ENCODE results near the gene KIAA1549.

Gene KIAA1549

DNA sequence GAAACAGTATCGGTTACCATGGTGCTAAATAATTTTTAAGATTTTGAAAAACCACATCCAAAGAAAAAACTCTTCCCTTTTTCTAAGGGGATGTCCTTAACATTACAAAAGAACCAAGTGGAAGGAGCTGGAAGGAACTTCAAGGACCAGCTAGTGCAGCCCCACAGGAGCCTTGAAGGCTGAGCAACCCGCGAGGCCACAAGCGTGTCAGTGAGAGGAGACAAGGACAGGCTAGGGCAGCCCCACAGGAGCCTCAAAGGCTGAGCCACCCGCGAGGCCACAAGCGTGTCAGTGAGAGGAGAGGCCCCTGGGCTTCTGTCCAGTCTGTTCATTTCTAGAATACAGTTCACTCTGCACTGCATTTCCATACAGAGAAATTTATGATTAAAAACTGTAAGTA, 103.1 kb downstream of the KIAA1549 start:
- Mint-ChIP-seq H3K9me3 (no peaks in the 10 kb centered on the region), H3K4me1 (peaks cover 5% of the 10 kb centered on the region), H3K4me3 (no peak overlapping the region), H3K27ac (no peak overlapping the region), H3K27me3 (no peaks in the 10 kb centered on the region), H3K36me3 (no peaks in the 10 kb centered on the region)
- ATAC-seq: no peak

DNA sequence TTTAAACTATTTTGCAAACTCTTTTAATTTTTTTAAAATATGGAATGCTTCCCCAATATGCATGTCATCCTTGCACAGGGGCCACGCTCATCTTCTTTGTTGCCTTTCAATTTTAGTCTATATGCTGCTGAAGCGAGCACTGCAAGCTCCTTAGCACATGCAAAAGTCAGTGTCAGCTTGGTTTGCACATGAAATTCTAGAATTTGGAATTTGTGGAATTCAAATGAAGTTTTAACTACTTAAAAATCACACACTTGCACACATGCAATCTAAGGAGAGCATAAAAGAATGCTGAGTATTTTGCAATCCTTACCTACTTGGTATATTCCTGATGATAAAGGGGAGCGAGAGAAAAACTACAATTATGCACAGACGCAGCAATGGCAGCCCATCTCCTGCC, 104.9 kb downstream of the KIAA1549 start:
- Mint-ChIP-seq H3K27me3 (no peaks in the 10 kb centered on the region), H3K4me1 (no peaks in the 10 kb centered on the region), H3K9me3 (no peaks in the 10 kb centered on the region), H3K27ac (no peak overlapping the region), H3K36me3 (no peaks in the 10 kb centered on the region), H3K4me3 (no peak overlapping the region)
- ATAC-seq: no peak

DNA sequence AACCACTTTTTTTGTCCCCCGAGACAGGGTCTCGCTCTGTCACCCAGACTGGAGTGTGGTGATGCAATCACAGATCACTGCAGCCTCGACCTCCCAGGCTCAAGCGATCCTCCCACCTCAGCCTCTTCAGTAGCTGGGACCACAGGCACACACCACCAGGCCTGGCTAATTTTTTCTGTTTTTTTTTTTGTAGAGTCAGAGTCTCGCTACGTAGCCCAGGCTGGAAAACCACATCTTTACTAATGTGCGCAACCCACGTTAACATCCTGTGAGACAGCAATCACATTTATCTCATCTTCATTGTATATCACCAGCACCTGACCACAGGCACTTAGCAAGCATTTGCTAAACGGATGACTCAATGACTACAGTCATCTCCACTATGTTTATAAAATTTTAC, 105.4 kb downstream of the KIAA1549 start:
- Mint-ChIP-seq H3K36me3 (no peaks in the 10 kb centered on the region), H3K4me3 (no peak overlapping the region), H3K4me1 (no peaks in the 10 kb centered on the region), H3K27me3 (no peaks in the 10 kb centered on the region), H3K27ac (no peak overlapping the region), H3K9me3 (no peaks in the 10 kb centered on the region)
- no peak for ATAC-seq

DNA sequence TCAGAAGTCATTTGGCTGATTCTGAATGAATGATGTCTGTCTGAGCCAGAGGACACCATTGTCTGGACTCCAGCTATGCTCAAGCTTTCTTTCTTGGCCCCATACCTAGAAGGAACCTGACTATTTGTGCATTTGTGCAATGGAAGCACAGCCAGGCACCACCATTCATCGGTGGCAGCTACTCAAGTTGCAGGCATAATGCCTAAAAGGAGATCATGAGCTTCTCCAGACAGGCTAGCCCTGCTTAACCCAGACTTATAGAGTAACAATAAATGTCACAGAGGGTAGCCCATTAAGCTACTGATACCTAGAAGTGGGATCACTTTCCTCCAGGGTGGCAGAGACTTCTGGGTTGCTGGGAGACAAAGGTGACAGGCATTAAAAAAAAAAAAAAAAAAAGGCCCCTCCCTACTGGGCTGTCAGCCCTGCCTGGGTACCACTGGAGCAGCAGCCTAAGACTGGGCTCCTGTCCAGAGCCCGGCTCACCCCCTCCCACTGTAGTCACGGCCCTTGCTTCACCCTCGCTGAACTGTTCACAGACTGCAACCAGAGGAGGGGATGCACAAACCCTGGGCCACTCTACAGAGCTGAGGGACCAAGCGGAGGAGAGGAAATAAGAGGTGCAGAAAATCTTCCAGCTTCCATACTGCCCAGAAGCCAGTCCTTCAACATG, 107.8 kb downstream of the KIAA1549 start:
- H3K27ac Mint-ChIP-seq: no peak overlapping the region
- H3K4me1 Mint-ChIP-seq: no peaks in the 10 kb centered on the region
- ATAC-seq: no peak
- no peaks in the 10 kb centered on the region for H3K9me3 Mint-ChIP-seq
- no peaks in the 10 kb centered on the region for H3K36me3 Mint-ChIP-seq
- H3K4me3 Mint-ChIP-seq: no peak overlapping the region
- peaks cover 9% of the 10 kb centered on the region for H3K27me3 Mint-ChIP-seq

DNA sequence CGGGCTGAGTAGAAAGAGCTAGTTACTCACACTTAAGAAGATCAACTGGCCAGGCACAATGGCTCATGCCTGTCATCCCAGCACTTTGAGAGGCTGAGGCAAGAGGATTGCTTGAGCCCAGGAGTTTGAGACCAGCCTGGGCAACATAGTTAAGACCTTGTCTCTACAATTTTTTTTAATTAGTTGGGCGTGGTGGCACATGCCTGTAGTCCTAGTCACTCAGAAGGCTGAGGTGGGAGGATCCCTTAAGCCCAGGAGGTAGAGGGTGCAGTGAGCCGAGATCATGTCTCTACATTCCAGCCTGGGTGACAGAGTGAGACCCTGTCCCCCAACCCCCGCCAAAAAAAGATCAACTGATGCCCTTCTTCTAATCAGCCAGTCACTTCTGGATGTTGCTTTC, 108.6 kb downstream of the KIAA1549 start:
- no peaks in the 10 kb centered on the region for H3K36me3 Mint-ChIP-seq
- H3K4me3 Mint-ChIP-seq: no peak overlapping the region
- H3K27me3 Mint-ChIP-seq: peaks cover 11% of the 10 kb centered on the region
- H3K27ac Mint-ChIP-seq: no peak overlapping the region
- ATAC-seq: no peak
- no peaks in the 10 kb centered on the region for H3K4me1 Mint-ChIP-seq
- H3K9me3 Mint-ChIP-seq: no peaks in the 10 kb centered on the region

DNA sequence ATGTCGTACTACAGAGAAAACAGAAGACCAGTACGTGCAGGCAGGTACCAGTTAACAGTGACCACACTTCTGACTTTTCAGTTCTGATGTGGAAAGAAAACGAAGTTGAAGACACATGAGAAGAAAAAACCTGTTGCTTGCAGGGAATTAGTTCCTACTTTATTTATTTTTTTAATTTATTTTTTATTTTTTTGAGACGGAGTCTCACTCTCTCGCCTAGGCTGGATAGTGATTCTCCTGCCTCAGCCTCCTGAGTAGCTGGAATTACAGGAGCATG, 109.4 kb downstream of the KIAA1549 start:
- no peaks in the 10 kb centered on the region for H3K36me3 Mint-ChIP-seq
- ATAC-seq: no peak
- H3K27ac Mint-ChIP-seq: no peak overlapping the region
- H3K4me1 Mint-ChIP-seq: no peaks in the 10 kb centered on the region
- H3K27me3 Mint-ChIP-seq: peaks cover 11% of the 10 kb centered on the region
- H3K4me3 Mint-ChIP-seq: no peak overlapping the region
- no peaks in the 10 kb centered on the region for H3K9me3 Mint-ChIP-seq

DNA sequence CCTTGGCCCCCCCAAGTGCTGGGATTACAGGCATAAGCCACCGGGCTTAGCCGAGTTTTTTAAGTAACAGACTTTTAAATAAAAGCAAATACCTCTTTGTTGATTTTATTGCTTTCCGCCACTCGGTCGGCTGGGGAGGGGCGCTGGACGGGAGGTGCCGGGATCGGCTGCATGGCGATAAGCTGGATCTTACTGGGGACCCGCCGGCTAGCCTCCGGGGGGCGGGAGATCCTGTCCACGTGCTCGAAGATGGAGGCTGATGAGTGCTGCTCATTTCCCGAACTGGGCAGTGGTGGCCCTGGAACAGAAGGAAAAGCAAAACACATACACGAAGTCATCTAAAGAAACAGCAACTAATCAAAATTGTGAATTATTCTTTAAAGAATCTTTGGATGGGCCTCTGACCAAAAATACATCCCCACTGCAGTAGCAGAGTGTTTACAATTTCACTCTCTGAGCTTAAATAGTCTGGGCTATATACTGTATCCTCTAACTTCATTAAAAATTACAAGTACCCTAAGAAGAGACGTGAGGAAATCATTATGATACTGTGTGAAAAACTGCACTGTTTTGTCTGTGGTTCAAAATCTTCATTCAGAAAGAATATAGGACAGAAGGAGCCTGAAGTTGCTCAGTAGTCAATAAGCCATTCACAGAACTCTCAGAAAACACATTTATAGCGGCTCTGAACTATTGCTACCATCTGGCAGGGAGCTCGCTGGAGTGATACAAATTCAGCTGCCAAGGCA, 110.0 kb downstream of the KIAA1549 start:
- peaks cover 11% of the 10 kb centered on the region for H3K27me3 Mint-ChIP-seq
- no peak for ATAC-seq
- no peak overlapping the region for H3K27ac Mint-ChIP-seq
- no peaks in the 10 kb centered on the region for H3K36me3 Mint-ChIP-seq
- H3K9me3 Mint-ChIP-seq: no peaks in the 10 kb centered on the region
- no peak overlapping the region for H3K4me3 Mint-ChIP-seq
- H3K4me1 Mint-ChIP-seq: no peaks in the 10 kb centered on the region

DNA sequence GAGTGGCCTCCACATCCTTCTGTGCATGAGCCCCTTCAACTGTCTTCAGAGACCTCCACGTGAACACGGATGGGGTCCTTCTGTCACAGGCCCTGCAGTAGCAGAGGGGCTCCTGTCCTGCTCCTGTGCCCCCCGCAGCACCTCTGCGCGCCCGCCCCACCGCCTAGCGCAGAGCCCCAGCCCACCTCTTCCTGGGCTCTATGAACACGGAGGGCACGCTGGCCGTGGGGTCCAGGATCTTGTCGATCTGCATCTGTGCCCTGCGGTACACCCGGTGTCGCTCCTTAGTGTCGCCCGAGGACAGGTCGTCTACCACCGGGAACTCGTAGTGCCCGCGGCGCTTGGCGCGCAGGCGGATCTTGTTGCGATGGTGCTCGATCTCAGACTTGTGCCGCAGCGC, 111.8 kb downstream of the KIAA1549 start:
- Mint-ChIP-seq H3K36me3 (no peaks in the 10 kb centered on the region), H3K27ac (no peak overlapping the region), H3K9me3 (no peaks in the 10 kb centered on the region), H3K4me1 (no peaks in the 10 kb centered on the region), H3K27me3 (peaks cover 11% of the 10 kb centered on the region), H3K4me3 (no peak overlapping the region)
- ATAC-seq: peak; percentile 13

DNA sequence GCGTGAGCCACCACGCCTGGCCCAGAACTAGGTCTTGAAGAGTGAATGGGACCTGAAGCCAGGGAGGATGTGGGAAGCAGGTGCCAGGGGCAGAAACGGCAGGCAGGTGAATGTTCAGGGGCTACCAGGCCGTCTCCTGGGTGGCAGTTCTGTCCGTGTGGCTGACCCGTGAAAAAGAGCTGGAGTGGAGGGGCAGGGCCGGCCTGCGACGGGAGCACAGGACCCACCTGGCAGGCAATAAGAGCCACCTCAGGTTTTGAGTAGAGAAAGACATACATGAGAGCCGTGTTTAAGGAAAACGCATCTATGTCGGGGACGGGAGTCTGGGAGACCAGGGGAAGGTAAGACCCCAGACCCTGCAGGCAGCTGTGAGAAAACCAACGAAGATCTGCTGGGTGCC, 112.5 kb downstream of the KIAA1549 start:
- ATAC-seq: no peak
- Mint-ChIP-seq H3K27me3 (peaks cover 11% of the 10 kb centered on the region), H3K4me1 (no peaks in the 10 kb centered on the region), H3K4me3 (no peak overlapping the region), H3K36me3 (no peaks in the 10 kb centered on the region), H3K27ac (no peak overlapping the region), H3K9me3 (no peaks in the 10 kb centered on the region)

DNA sequence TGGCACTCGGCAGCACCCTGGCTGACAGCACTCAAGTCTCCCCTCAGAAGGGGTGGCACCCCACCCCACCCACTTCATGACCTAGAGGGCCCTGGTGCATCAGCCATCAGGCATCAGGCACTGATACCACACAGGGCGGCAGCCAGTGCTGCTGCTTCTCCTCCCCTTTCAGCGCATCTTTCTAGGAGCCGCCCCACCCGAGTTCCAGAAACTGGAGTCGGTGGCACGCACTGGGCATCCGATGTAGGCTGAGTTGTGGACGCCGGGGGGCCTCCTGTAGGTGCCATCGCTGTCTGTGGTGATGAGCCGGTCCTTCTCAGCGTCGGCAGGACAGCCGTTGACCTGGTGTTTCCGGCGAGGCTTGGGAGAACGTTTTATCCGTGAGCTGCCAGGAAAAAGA, 113.4 kb downstream of the KIAA1549 start:
- Mint-ChIP-seq H3K9me3 (no peaks in the 10 kb centered on the region), H3K27me3 (peaks cover 11% of the 10 kb centered on the region), H3K36me3 (no peaks in the 10 kb centered on the region), H3K4me3 (no peak overlapping the region), H3K27ac (no peak overlapping the region), H3K4me1 (no peaks in the 10 kb centered on the region)
- no peak for ATAC-seq

DNA sequence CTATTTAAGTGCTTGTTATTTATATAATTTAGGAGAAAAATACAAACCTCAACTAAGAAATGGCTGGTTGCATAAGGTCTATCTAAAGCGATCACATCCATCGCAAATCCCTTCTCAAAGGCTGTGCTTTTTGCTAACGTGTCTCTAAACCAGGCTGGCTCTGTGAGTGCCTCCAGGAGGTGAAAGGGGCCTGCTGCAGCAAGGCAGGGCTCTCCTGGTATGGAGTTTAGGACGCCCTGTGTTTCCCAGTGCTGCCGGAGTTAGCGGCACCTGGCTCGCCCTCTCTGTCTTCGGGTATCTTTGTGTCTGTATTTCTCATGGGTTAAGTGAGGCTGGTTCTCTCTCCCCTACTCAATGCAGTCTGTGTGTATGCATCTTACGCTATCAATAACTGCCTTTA, 114.8 kb downstream of the KIAA1549 start:
- no peaks in the 10 kb centered on the region for H3K9me3 Mint-ChIP-seq
- ATAC-seq: no peak
- H3K27me3 Mint-ChIP-seq: peaks cover 11% of the 10 kb centered on the region
- H3K27ac Mint-ChIP-seq: no peak overlapping the region
- H3K4me3 Mint-ChIP-seq: no peak overlapping the region
- no peaks in the 10 kb centered on the region for H3K4me1 Mint-ChIP-seq
- H3K36me3 Mint-ChIP-seq: no peaks in the 10 kb centered on the region

DNA sequence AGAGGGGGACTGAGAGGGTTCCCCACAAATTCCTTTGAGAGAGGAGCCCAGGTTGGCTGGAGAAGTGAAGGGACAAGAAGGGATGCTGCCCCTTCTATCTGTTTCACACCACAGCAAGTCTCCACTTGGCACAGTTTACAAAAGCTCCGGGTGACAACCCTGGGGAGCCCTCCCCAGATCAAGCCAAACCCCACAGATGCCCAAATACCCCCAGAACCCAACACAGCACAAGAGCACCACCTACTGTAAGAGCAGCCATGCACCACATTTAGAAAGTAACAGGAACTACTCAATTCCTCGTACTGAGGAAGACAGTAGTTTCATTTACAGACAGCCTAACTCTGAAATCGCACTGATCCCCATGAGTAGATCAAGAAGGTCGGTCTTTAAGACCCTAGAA, 115.3 kb downstream of the KIAA1549 start:
- no peaks in the 10 kb centered on the region for H3K4me1 Mint-ChIP-seq
- no peaks in the 10 kb centered on the region for H3K9me3 Mint-ChIP-seq
- H3K27me3 Mint-ChIP-seq: peaks cover 11% of the 10 kb centered on the region
- H3K4me3 Mint-ChIP-seq: no peak overlapping the region
- no peak overlapping the region for H3K27ac Mint-ChIP-seq
- H3K36me3 Mint-ChIP-seq: no peaks in the 10 kb centered on the region
- no peak for ATAC-seq

DNA sequence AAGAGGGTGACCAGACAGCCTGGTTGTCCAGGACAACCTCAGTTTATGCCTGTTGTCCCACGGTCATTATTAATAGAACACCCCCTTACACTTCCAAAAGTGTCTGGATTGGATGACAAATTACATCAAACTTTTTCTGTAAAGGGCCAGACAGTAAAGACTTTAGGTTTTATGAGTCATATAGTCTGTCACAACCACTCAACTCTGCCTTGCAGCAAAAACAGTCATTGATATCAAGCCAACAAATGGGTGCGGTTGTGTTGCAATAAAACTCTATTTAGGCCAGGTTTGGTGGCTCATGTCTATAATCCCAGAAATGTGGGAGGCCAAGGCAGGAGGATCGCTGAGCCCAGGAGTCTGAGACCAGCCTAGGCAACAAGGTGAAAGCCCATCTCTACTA, 116.5 kb downstream of the KIAA1549 start:
- H3K27ac Mint-ChIP-seq: no peak overlapping the region
- no peaks in the 10 kb centered on the region for H3K36me3 Mint-ChIP-seq
- peaks cover 11% of the 10 kb centered on the region for H3K27me3 Mint-ChIP-seq
- no peaks in the 10 kb centered on the region for H3K4me1 Mint-ChIP-seq
- H3K4me3 Mint-ChIP-seq: no peak overlapping the region
- ATAC-seq: no peak
- H3K9me3 Mint-ChIP-seq: no peaks in the 10 kb centered on the region

DNA sequence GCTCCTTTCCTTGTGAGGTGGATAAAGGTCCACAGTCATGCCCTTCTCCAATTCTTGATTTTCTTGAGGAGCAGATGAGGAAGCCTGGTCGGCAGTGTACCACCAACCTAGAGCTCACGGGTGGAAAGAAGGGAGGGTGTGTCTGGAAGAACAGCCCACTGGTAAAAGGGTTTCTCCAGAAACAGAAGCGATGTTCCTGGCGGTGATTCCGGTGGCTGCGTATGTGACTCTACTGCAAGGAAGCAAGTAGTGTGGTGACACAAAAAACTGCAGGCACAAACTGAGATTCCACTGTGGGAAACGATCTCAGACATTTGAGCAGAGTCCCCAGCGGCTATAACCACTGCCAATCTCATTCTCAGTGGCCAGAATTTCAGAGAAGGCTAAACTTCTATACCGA, 117.3 kb downstream of the KIAA1549 start:
- H3K27me3 Mint-ChIP-seq: peaks cover 7% of the 10 kb centered on the region
- no peaks in the 10 kb centered on the region for H3K9me3 Mint-ChIP-seq
- no peak overlapping the region for H3K4me3 Mint-ChIP-seq
- ATAC-seq: no peak
- no peak overlapping the region for H3K27ac Mint-ChIP-seq
- H3K4me1 Mint-ChIP-seq: no peaks in the 10 kb centered on the region
- no peaks in the 10 kb centered on the region for H3K36me3 Mint-ChIP-seq

DNA sequence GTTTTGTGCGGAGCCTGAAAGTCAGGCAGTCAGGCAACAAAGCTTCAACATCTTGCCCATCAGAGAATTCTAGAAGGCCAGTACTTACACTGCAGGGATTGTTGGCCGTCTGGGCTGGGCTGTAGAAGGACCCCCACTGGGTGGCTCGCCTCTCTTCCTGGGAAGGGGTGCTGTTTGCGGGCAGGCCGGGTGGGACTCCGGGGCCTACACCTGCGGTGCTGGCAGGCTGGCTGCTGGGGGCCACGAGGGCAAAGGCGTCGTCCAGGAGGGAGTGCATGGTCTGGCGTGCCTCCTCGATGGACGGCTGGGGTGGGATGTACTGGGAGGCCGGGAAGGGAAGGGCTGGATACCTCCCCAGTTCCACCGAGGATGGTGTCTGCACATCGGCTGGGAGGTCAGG, 120.1 kb downstream of the KIAA1549 start:
- Mint-ChIP-seq H3K4me3 (no peak overlapping the region), H3K4me1 (no peaks in the 10 kb centered on the region), H3K27ac (no peak overlapping the region), H3K36me3 (no peaks in the 10 kb centered on the region), H3K27me3 (no peaks in the 10 kb centered on the region), H3K9me3 (peaks cover 10% of the 10 kb centered on the region)
- no peak for ATAC-seq

DNA sequence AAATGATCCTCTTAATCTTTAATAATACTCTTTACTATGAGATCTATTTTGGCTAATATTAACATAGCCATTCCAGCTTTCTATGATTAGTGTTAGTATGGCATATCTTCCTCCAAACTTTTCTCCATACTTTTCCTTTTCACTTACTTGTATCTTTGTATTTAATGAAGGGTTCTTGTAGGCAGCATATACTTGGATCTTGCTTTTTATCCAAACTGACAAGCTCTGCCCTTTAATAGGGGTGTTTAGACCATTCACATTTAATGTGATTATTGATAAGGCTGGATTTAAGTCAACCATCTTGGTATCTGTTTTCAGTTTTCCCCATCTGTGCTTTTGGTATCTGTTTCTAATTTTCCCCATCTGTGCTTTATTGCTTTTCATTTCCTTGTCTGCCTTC, 123.5 kb downstream of the KIAA1549 start:
- no peak for ATAC-seq
- no peak overlapping the region for H3K27ac Mint-ChIP-seq
- H3K9me3 Mint-ChIP-seq: peaks cover 10% of the 10 kb centered on the region
- H3K4me3 Mint-ChIP-seq: no peak overlapping the region
- H3K36me3 Mint-ChIP-seq: no peaks in the 10 kb centered on the region
- H3K4me1 Mint-ChIP-seq: no peaks in the 10 kb centered on the region
- peaks cover 1% of the 10 kb centered on the region for H3K27me3 Mint-ChIP-seq

Measured in stimulated activated memory B cell treated with anti-CD40 and anti-IgM and Interleukin-4, amounts not matched to agents 10 μg/mL and 1 μg/mL and 100 μg/mL, for 72 hours (primary cell).